Esophagus squamous epithelium (tissue), 4 donors: ENCODE measurements around the gene RASGRP2.

ENCODE experiments used
- POLR2A ChIP-seq, 4 donors: fragments of 450-650 bp; IDR thresholded peaks; one replicate each; pipeline ENCODE4 v1.6.1; 2017; ENCODE audit warnings: antibody characterized with exemption in 4 of 4, mild to moderate bottlenecking in 4 of 4, moderate library complexity in 3 of 4
- TF ChIP-seq, protein P1 (sequence below), 6 experiments: fragments of 450-650 bp in 4 of 6; fragments of 200-600 bp in 2 of 6; sonication (generic) in 2 of 6; IDR thresholded peaks; one replicate each; pipeline ENCODE4 v1.5.1; 2016 to 2019; ENCODE audit warnings: antibody characterized with exemption in 6 of 6, mild to moderate bottlenecking in 4 of 6, moderate library complexity in 4 of 6

DNA sequence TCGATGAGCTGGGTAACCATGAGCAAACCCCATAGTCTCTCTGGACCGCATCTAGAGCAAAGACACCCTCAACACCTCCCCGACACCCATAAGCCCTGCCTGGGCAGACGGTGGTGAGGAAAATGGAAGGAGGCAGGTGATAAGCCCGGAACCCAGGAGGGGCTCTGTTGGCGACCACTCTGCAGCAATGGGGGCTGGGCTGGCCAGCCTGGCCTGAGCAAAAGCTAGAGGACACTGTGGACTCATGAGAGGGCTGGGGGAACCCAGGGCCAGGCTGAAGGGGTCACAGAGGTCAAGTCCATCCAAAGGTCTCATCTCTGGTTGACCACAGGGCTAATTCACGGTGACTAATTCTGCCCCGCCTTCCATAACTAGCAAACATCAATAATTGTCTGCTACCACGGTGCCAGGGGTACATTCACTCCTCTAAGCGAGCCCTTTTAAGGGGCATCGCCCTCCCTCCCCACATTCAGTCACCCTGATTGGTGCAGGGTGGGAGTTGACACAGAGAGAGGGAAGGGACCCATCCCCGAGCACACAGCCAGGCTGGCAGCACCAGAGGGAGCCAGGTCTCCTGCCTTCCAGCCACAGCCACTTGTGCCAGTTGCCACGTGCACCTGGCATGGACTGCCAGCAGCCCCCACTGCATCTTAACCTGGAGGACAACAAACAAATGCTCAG, 11.9 kb upstream of the RASGRP2 start:
- TF ChIP-seq, protein P1, sequence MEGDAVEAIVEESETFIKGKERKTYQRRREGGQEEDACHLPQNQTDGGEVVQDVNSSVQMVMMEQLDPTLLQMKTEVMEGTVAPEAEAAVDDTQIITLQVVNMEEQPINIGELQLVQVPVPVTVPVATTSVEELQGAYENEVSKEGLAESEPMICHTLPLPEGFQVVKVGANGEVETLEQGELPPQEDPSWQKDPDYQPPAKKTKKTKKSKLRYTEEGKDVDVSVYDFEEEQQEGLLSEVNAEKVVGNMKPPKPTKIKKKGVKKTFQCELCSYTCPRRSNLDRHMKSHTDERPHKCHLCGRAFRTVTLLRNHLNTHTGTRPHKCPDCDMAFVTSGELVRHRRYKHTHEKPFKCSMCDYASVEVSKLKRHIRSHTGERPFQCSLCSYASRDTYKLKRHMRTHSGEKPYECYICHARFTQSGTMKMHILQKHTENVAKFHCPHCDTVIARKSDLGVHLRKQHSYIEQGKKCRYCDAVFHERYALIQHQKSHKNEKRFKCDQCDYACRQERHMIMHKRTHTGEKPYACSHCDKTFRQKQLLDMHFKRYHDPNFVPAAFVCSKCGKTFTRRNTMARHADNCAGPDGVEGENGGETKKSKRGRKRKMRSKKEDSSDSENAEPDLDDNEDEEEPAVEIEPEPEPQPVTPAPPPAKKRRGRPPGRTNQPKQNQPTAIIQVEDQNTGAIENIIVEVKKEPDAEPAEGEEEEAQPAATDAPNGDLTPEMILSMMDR (IDR thresholded peaks at IDR 0.05), result no peak
- no peak for TF ChIP-seq POLR2A (IDR thresholded peaks at IDR 0.05)
